HepG2 (cell line): Measurements from ENCODE around the gene SMIM1.

Experiments used
- CHD4 ChIP-seq: fragments of 200-600 bp; sonication (generic); IDR thresholded peaks from 2 replicates; pipeline ENCODE4 v1.7.0; 2017; ENCODE audit warnings: mild to moderate bottlenecking, low read length, borderline replicate concordance
- FOXK1 ChIP-seq: sonication (generic); formaldehyde crosslinking; IDR thresholded peaks from 2 replicates; pipeline ENCODE4 v1.4.0; 2020; ENCODE audit warnings: low read depth, missing genetic modification reagents, borderline replicate concordance
- HNRNPK ChIP-seq: fragments of 200-400 bp; formaldehyde crosslinking; IDR thresholded peaks from 2 replicates; pipeline ENCODE4 v1.6.1; 2018; ENCODE audit warnings: low read length, low read depth, moderate library complexity, mild to moderate bottlenecking; ENCODE audit not compliant: poor library complexity, severe bottlenecking
- HOXA7 ChIP-seq: sonication (generic); formaldehyde crosslinking; IDR thresholded peaks from 2 replicates; pipeline ENCODE4 v1.8.1; 2022; ENCODE audit warnings: mild to moderate bottlenecking, missing genetic modification reagents, moderate library complexity
- RBAK ChIP-seq: sonication (generic); formaldehyde crosslinking; IDR thresholded peaks from 2 replicates; pipeline ENCODE4 v1.5.1; 2020; ENCODE audit warnings: mild to moderate bottlenecking, missing genetic modification reagents
- ZFX ChIP-seq: sonication (generic); formaldehyde crosslinking; IDR thresholded peaks from 2 replicates; pipeline ENCODE4 v1.4.0; 2020; ENCODE audit warnings: mild to moderate bottlenecking, low read depth, missing genetic modification reagents, moderate library complexity
- ZMYM2 ChIP-seq: sonication (generic); formaldehyde crosslinking; IDR thresholded peaks from 2 replicates; pipeline ENCODE4 v1.8.0; 2022; ENCODE audit warnings: mild to moderate bottlenecking, missing genetic modification reagents
- ZNF337 ChIP-seq: sonication (generic); formaldehyde crosslinking; IDR thresholded peaks from 2 replicates; pipeline ENCODE4 v1.5.1; 2020; ENCODE audit warnings: missing genetic modification reagents, low read depth, mild to moderate bottlenecking, borderline replicate concordance
- ZSCAN20 ChIP-seq: sonication (generic); formaldehyde crosslinking; IDR thresholded peaks from 2 replicates; pipeline ENCODE4 v1.4.0; 2020; ENCODE audit warnings: missing genetic modification reagents, mild to moderate bottlenecking, borderline replicate concordance

GRCh38 chr1:3763351-3764125, 9.0 kb upstream of the SMIM1 start:
- TF ChIP-seq ZMYM2 (CRISPR knock-in tag): no peak
- no peak for TF ChIP-seq ZFX (CRISPR knock-in tag)
- no peak for TF ChIP-seq HNRNPK
- no peak for TF ChIP-seq ZSCAN20 (CRISPR knock-in tag)
- no peak for TF ChIP-seq RBAK (CRISPR knock-in tag)
- no peak for TF ChIP-seq CHD4
- TF ChIP-seq HOXA7 (CRISPR knock-in tag): no peak
- TF ChIP-seq FOXK1: no peak
- TF ChIP-seq ZNF337 (CRISPR knock-in tag): no peak
